IMR-90 (cell line): ENCODE data around the gene DCAF10. TPM values are rescaled to one million over a fixed set of nuclear protein-coding genes. Genes with fewer than 3 reads are reported as not detected.

Source experiments
- ATAC-seq: fragments of 200-7000 bp; cut with Tn5 transposase; 2 replicates; pipeline ENCODE4 v1.9.1; 2020; ENCODE audit warnings: low read depth, mild to moderate bottlenecking, moderate library complexity
- BruUV-seq: library from RNA; stranded (reverse); fragments of 400-500 nt; replicated peaks from 2 replicates; lab custom pipeline; 2021; lab: Mats Ljungman, UMichigan
- CTCF ChIA-PET: fragments of 300-600 bp; formaldehyde crosslinking; extraction: SDS; loops from one replicate; lab custom pipeline; 2021; ENCODE audit warnings: antibody characterized with exemption; lab: Yijun Ruan, JAX
- POLR2A ChIA-PET: fragments of 300-600 bp; sonication (Branson Sonifier 250); formaldehyde crosslinking; loops from one replicate; lab custom pipeline; 2022; ENCODE audit warnings: antibody characterized with exemption; ENCODE audit not compliant: unreplicated experiment; lab: Charles Lee
- DNase-seq: peaks from one replicate; pipeline ENCODE4 v3.0.0; 2013
- H2AFZ ChIP-seq: replicated peaks from 2 replicates; pipeline ENCODE3; 2013; ENCODE audit warnings: low read length, mild to moderate bottlenecking; ENCODE audit not compliant: poor library complexity
- H2AK5ac ChIP-seq: 2 replicates; pipeline ENCODE4 v1.6.1; 2013; ENCODE audit warnings: low read depth, low read length, inconsistent platforms
- H2AK9ac ChIP-seq: replicated peaks from 2 replicates; pipeline ENCODE3; 2013; ENCODE audit warnings: mild to moderate bottlenecking, low read depth, low read length, moderate library complexity; ENCODE audit not compliant: poor library complexity
- H2BK120ac ChIP-seq: 2 replicates; pipeline ENCODE4 v1.6.1; 2013; ENCODE audit warnings: low read depth, low read length, inconsistent platforms
- H2BK15ac ChIP-seq: 3 replicates; pipeline ENCODE4 v1.6.1; 2013; ENCODE audit warnings: low read depth, low read length, inconsistent platforms
- H2BK20ac ChIP-seq: 2 replicates; pipeline ENCODE4 v1.6.1; 2013; ENCODE audit warnings: low read depth, mild to moderate bottlenecking, inconsistent platforms, low read length, moderate library complexity
- H2BK5ac ChIP-seq: 2 replicates; pipeline ENCODE4 v1.6.1; 2013; ENCODE audit warnings: mild to moderate bottlenecking, low read depth, low read length, inconsistent platforms; ENCODE audit not compliant: poor library complexity, severe bottlenecking
- H3K14ac ChIP-seq: replicated peaks from 2 replicates; pipeline ENCODE4 v1.6.1; 2013; ENCODE audit warnings: low read depth, low read length, inconsistent platforms
- H3K18ac ChIP-seq: 2 replicates; pipeline ENCODE4 v1.6.1; 2013; ENCODE audit warnings: low read depth, low read length, control low read depth
- H3K23ac ChIP-seq: 2 replicates; pipeline ENCODE4 v1.6.1; 2013; ENCODE audit warnings: low read depth, low read length, inconsistent platforms
- H3K27ac ChIP-seq: 2 replicates; pipeline ENCODE4 v1.5.1; 2013; ENCODE audit warnings: mild to moderate bottlenecking, control low read depth, low read length; ENCODE audit not compliant: insufficient read depth
- H3K27me3 ChIP-seq: 2 replicates; pipeline ENCODE4 v1.6.1; 2013; ENCODE audit warnings: low read length; ENCODE audit not compliant: control insufficient read depth, insufficient read depth
- H3K36me3 ChIP-seq: 2 replicates; pipeline ENCODE4 v1.6.1; 2013; ENCODE audit warnings: low read length, mixed read lengths; ENCODE audit not compliant: control insufficient read depth, insufficient read depth
- H3K4ac ChIP-seq: 2 replicates; pipeline ENCODE4 v1.6.1; 2013; ENCODE audit warnings: low read depth, low read length, inconsistent platforms
- H3K4me1 ChIP-seq: 2 replicates; pipeline ENCODE4 v1.6.1; 2013; ENCODE audit warnings: low read length, mixed read lengths; ENCODE audit not compliant: control insufficient read depth, insufficient read depth
- H3K4me2 ChIP-seq: 2 replicates; pipeline ENCODE4 v1.6.1; 2013; ENCODE audit warnings: low read depth, mild to moderate bottlenecking, control low read depth, low read length, moderate library complexity
- H3K4me3 ChIP-seq: 2 replicates; pipeline ENCODE4 v1.5.1; 2013; ENCODE audit warnings: low read depth, mild to moderate bottlenecking, control low read depth, low read length, moderate library complexity; ENCODE audit not compliant: insufficient read depth
- H3K56ac ChIP-seq: 2 replicates; pipeline ENCODE4 v1.6.1; 2013; ENCODE audit warnings: low read length, inconsistent platforms; ENCODE audit not compliant: insufficient read depth; ENCODE audit errors: extremely low read depth
- H3K79me1 ChIP-seq, 2 experiments: 2 replicates each; pipeline ENCODE4 v1.6.1; 2013; ENCODE audit warnings: low read length in 2 of 2, inconsistent platforms in 1 of 2, low read depth in 1 of 2
- H3K9ac ChIP-seq: 2 replicates; pipeline ENCODE4 v1.6.1; 2013; ENCODE audit warnings: low read depth, low read length, control low read depth
- H3K9me1 ChIP-seq: 2 replicates; pipeline ENCODE4 v1.6.1; 2013; ENCODE audit warnings: low read length, inconsistent platforms; ENCODE audit not compliant: insufficient read depth
- H3K9me3 ChIP-seq: 2 replicates; pipeline ENCODE4 v1.6.1; 2013; ENCODE audit warnings: low read length; ENCODE audit not compliant: control insufficient read depth, insufficient read depth
- H4K20me1 ChIP-seq: 2 replicates; pipeline ENCODE4 v1.6.1; 2013; ENCODE audit warnings: low read length, inconsistent platforms; ENCODE audit not compliant: insufficient read depth
- H4K5ac ChIP-seq: 2 replicates; pipeline ENCODE4 v1.6.1; 2013; ENCODE audit warnings: mild to moderate bottlenecking, low read depth, low read length, control low read depth
- H4K8ac ChIP-seq, 2 experiments: 2 replicates each; pipeline ENCODE4 v1.6.1; 2013; ENCODE audit warnings: low read depth in 2 of 2, low read length in 2 of 2, control low read depth in 1 of 2, inconsistent platforms in 1 of 2
- H4K91ac ChIP-seq: 2 replicates; pipeline ENCODE4 v1.6.1; 2013; ENCODE audit warnings: low read depth, low read length, inconsistent platforms; ENCODE audit not compliant: insufficient read depth
- BHLHE40 ChIP-seq: fragments of 150-350 bp; IDR thresholded peaks from 2 replicates; pipeline ENCODE4 v1.6.1; 2016; ENCODE audit warnings: mild to moderate bottlenecking, low read depth, low read length
- CEBPB ChIP-seq: IDR thresholded peaks from 2 replicates; pipeline ENCODE4 v1.6.1; 2012; ENCODE audit warnings: low read depth, low read length, improper control_type of control experiment
- MAZ ChIP-seq: IDR thresholded peaks from 2 replicates; pipeline ENCODE4 v1.6.1; 2012; ENCODE audit warnings: low read depth, mild to moderate bottlenecking, low read length, improper control_type of control experiment, moderate library complexity, borderline replicate concordance
- MXI1 ChIP-seq: IDR thresholded peaks from 2 replicates; pipeline ENCODE4 v1.6.1; 2012; ENCODE audit warnings: low read depth, mild to moderate bottlenecking, low read length, moderate library complexity, borderline replicate concordance
- POLR2A ChIP-seq: IDR thresholded peaks from 2 replicates; pipeline ENCODE4 v1.6.1; 2012; ENCODE audit warnings: mild to moderate bottlenecking, low read depth, low read length
- SMC3 ChIP-seq: fragments of 150-350 bp; IDR thresholded peaks from 2 replicates; pipeline ENCODE4 v1.6.1; 2016; ENCODE audit warnings: low read depth, mild to moderate bottlenecking, antibody characterized with exemption, low read length, moderate library complexity
- WGBS, 2 experiments: methylation state at CpG; one replicate each; pipeline versions ENCODE4 v1.1.5 to v1.1.7; 2013; ENCODE audit warnings: missing lambda C conversion rate in 2 of 2; ENCODE audit not compliant: insufficient read length in 1 of 2; ENCODE audit errors: extremely low coverage in 2 of 2; 5-methylcytosine and 5-hydroxymethylcytosine counted together
- dilution Hi-C: fragments of 300-500 bp; cut with HindIII; formaldehyde crosslinking; loops from one replicate; pipeline ENCODE4 v1.14.3; 2018; ENCODE audit warnings: low sequenced_read_pairs; ENCODE audit not compliant: unreplicated experiment
- in situ Hi-C: fragments of 300-500 bp; cut with MboI; formaldehyde crosslinking; loops from 3 replicates; pipeline ENCODE4 v1.14.3; 2019; ENCODE audit warnings: low sequenced_read_pairs, inconsistent platforms, mixed read lengths
- intact Hi-C: fragments of 100-400 bp; cut with micrococcal nuclease; formaldehyde crosslinking; loops from 2 replicates; pipeline ENCODE4 v1.10.0; 2022
- polyA plus RNA-seq, 3 experiments: library from polyadenylated mRNA; depleted of rRNA; stranded (reverse); fragments of >200 nt; gene quantifications; 2 replicates each; pipeline ENCODE4 v1.2.3, GENCODE V29; 2012; ENCODE audit warnings: low replicate concordance in 1 of 3
- total RNA-seq: library from RNA; depleted of rRNA; stranded (reverse); fragments of >200 nt; gene quantifications from 2 replicates; pipeline ENCODE4 v1.2.3, GENCODE V29; 2012
- TF ChIP-seq, protein P1 (sequence below): fragments of 150-350 bp; IDR thresholded peaks from 2 replicates; pipeline ENCODE4 v1.6.1; 2016; ENCODE audit warnings: low read depth, mild to moderate bottlenecking, low read length, moderate library complexity, borderline replicate concordance
- TF ChIP-seq, protein P2 (sequence below): fragments of 150-350 bp; IDR thresholded peaks from 2 replicates; pipeline ENCODE4 v1.6.1; 2017; ENCODE audit warnings: mild to moderate bottlenecking, antibody characterized with exemption, low read length, low read depth

DCAF10 gene
- total and polyA plus RNA-seq, 2 of the 4 experiments (the other 2 are of a cell fraction): 17.1 to 19.4 TPM

DNA sequence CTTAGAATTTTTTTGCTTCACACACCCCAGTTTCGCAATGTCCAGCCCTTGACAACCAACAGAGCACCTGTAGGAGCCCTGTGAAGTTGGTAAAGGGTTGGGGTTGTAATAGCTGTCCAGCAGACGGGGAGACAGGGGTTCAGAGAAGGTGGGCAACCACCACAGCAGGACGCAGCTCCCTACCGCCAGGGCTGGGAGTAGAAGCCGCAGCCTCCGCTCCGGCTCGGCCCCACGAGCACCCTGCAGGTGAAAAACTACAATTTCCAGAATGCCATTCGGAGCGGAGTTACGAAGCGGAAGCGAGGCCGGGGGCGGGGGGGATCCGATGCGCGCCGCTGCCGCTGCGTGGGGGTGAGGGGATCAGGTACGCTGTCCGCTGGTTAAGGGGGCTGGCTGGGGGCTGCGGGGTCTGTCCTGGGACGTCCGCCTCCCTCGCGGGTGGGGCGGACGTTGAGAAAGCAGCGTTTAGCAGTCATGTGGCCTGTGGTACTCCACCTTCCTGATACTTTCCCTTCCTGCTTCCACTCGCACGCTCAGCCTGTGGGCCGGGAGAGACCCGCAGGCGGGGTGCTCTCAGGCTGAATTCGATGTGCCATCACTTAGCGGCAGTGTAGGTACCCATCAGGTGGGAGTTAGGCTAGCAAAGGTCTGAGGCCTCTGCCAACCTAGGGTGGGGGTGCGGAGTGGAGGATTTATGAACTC lies 47.0 kb upstream of the DCAF10 start, which contains the start of gene TRMT10B:
Gene TRMT10B, plus strand, starts transcription at position 317 of the 702 bp plus-strand sequence. CDS start 8,127 bp downstream, outside the sequence.
- H3K27me3 ChIP-seq: no peaks in the 10 kb centered on the region
- BruUV-seq: no TSS peak
- peak within 1 kb of the TSS; percentile 90 to 97 for H4K8ac ChIP-seq
- ATAC-seq (peak; percentile 95), DNase-seq (peak; percentile 64)
- peak within 1 kb of the TSS; percentile 92 for H3K4ac ChIP-seq
- H2AK9ac ChIP-seq: peak within 1 kb of the TSS; percentile 92
- ChIA-PET CTCF (no interaction called here), POLR2A (no interaction called here)
- H2BK20ac ChIP-seq: no peak within 1 kb of the TSS
- peak within 1 kb of the TSS; percentile 84 for H4K5ac ChIP-seq
- peaks cover 4% of the 10 kb centered on the region for H3K4me1 ChIP-seq
- no peaks in the 10 kb centered on the region for H3K9me3 ChIP-seq
- peaks cover 23% of the 10 kb centered on the region in 2 experiments for H3K79me1 ChIP-seq
- peak within 1 kb of the TSS; percentile 48 for H3K18ac ChIP-seq
- peak within 1 kb of the TSS; percentile 80 for H3K23ac ChIP-seq
- peak within 1 kb of the TSS; percentile 80 for H3K56ac ChIP-seq
- H3K4me3 ChIP-seq: peak within 1 kb of the TSS; percentile 82
- H4K20me1 ChIP-seq: no peaks in the 10 kb centered on the region
- H2AK5ac ChIP-seq: peak within 1 kb of the TSS; percentile 80
- dilution Hi-C loops: no loop called here
- peak within 1 kb of the TSS; percentile 95 for H3K14ac ChIP-seq
- TF ChIP-seq POLR2A: no peak
- peak; percentile 79 for TF ChIP-seq CEBPB
- TF ChIP-seq BHLHE40: no peak
- TF ChIP-seq, protein P1, sequence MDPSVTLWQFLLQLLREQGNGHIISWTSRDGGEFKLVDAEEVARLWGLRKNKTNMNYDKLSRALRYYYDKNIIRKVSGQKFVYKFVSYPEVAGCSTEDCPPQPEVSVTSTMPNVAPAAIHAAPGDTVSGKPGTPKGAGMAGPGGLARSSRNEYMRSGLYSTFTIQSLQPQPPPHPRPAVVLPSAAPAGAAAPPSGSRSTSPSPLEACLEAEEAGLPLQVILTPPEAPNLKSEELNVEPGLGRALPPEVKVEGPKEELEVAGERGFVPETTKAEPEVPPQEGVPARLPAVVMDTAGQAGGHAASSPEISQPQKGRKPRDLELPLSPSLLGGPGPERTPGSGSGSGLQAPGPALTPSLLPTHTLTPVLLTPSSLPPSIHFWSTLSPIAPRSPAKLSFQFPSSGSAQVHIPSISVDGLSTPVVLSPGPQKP: no peak
- TF ChIP-seq MXI1: 0 out of 2 replicates have a peak, but pooled peaks have one; percentile 25
- TF ChIP-seq, protein P2, sequence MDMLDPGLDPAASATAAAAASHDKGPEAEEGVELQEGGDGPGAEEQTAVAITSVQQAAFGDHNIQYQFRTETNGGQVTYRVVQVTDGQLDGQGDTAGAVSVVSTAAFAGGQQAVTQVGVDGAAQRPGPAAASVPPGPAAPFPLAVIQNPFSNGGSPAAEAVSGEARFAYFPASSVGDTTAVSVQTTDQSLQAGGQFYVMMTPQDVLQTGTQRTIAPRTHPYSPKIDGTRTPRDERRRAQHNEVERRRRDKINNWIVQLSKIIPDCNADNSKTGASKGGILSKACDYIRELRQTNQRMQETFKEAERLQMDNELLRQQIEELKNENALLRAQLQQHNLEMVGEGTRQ: peak; percentile 61
- no peak for TF ChIP-seq SMC3
- peak; percentile 78; the same call in 1 of the 2 replicates for TF ChIP-seq MAZ
- peak within 1 kb of the TSS; percentile 80 for H4K91ac ChIP-seq
- peak within 1 kb of the TSS; percentile 74 for H2BK120ac ChIP-seq
- peaks cover 2% of the 10 kb centered on the region; the same call in 1 of the 2 replicates for H3K36me3 ChIP-seq
- H3K4me2 ChIP-seq: peak within 1 kb of the TSS; percentile 86
- intact Hi-C loops: no loop called here
- H2BK5ac ChIP-seq: peak within 1 kb of the TSS; percentile 79
- H3K27ac ChIP-seq: peak within 1 kb of the TSS; percentile 91
- peak within 1 kb of the TSS; percentile 97 for H2AFZ ChIP-seq
- H3K9ac ChIP-seq: peak within 1 kb of the TSS; percentile 98
- in situ Hi-C loops: no loop called here
- WGBS, 2 experiments: no CpG with 5 or more reads among the region's 40 CpGs
- peaks cover 5% of the 10 kb centered on the region; the same call in 1 of the 2 replicates for H3K9me1 ChIP-seq
- H2BK15ac ChIP-seq: peak within 1 kb of the TSS; percentile 31; the same call in 1 of the 3 replicates
